Thyroid gland (tissue), 4 donors: ENCODE data around the gene MSANTD7. TPM values are rescaled to one million over a fixed set of nuclear protein-coding genes. Genes with fewer than 3 reads are reported as not detected.
A peak's percentile ranks its signal among the peaks of the same experiment; 100 is the strongest.

Experiments used
- DNase-seq, 2 donors: peaks; one replicate each; pipeline ENCODE4 v3.0.0-alpha.2; 2019
- H3K27ac ChIP-seq, 3 donors: fragments of 200-600 bp; sonication (generic); 1 replicate in 2 of 3; 2 replicates in 1 of 3; pipeline ENCODE4 v1.5.1; 2016 to 2019; ENCODE audit warnings: mild to moderate bottlenecking in 1 of 3, moderate library complexity in 1 of 3
- H3K27me3 ChIP-seq: fragments of 200-600 bp; sonication (generic); one replicate; pipeline ENCODE4 v1.5.1; 2019
- H3K36me3 ChIP-seq, 2 donors: fragments of 200-600 bp; sonication (generic); one replicate each; pipeline ENCODE4 v1.5.1; 2016 to 2019
- H3K4me1 ChIP-seq, 2 donors: fragments of 200-600 bp; sonication (generic); one replicate each; pipeline ENCODE4 v1.5.1; 2017 to 2019
- H3K4me3 ChIP-seq, 3 donors: fragments of 200-600 bp; sonication (generic); replicated peaks in 1 of 3; 1 replicate in 2 of 3; 2 replicates in 1 of 3; pipeline ENCODE4 v1.5.1; 2016; ENCODE audit warnings: mild to moderate bottlenecking in 1 of 3
- H3K9me3 ChIP-seq: fragments of 200-600 bp; sonication (generic); one replicate; pipeline ENCODE4 v1.5.1; 2017
- CTCF ChIP-seq, 6 experiments: fragments of 200-600 bp in 3 of 6; fragments of 450-650 bp in 3 of 6; sonication (generic) in 3 of 6; IDR thresholded peaks; one replicate each; pipeline ENCODE4 v1.5.1; 2016 to 2019; ENCODE audit warnings: antibody characterized with exemption in 6 of 6, mild to moderate bottlenecking in 2 of 6, inconsistent platforms in 1 of 6, moderate library complexity in 1 of 6
- POLR2A ChIP-seq, 2 donors: fragments of 450-650 bp; IDR thresholded peaks; one replicate each; pipeline ENCODE4 v1.6.1; 2017; ENCODE audit warnings: antibody characterized with exemption in 2 of 2, mild to moderate bottlenecking in 2 of 2, moderate library complexity in 1 of 2
- WGBS, 2 donors: methylation state at CpG; one replicate each; pipeline ENCODE4 v1.1.5; 2017; 5-methylcytosine and 5-hydroxymethylcytosine counted together
- intact Hi-C: fragments of 100-400 bp; cut with DNase I; formaldehyde crosslinking; loops from one replicate; pipeline ENCODE4 v1.15.1; 2023
- total RNA-seq, 4 donors: library from RNA; depleted of rRNA; stranded (reverse); fragments of >200 nt; gene quantifications; one replicate each; pipeline ENCODE4 v1.2.3, GENCODE V29; 2016

MSANTD7 gene
- total RNA-seq, 4 donors from 2014 or later, result 9.0 to 14.6 (median 11.5) TPM

GRCh38 chr10:14822879-14823755 lies 15.0 kb upstream of the MSANTD7 start:
- intact Hi-C loops, result loop anchor here (10.0 kb wide), 1 partner anchor 288 kb away; no protein-coding TSS in a partner anchor
- TF ChIP-seq CTCF (IDR thresholded peaks at IDR 0.05) (peak in 4 of 6 experiments; percentile 60 to 76 (median 71)), POLR2A (IDR thresholded peaks at IDR 0.05) (no peak)
- H3K27me3 ChIP-seq, result no peaks in the 10 kb centered on the region
- no peak overlapping the region for H3K27ac ChIP-seq
- H3K4me1 ChIP-seq, result peaks cover 0 to 30% of the 10 kb centered on the region in 2 donors
- 37 to 39% methylated on average over 3 of the region's 3 CpGs for WGBS, 2 donors
- peak; percentile 39 to 52 for DNase-seq
- H3K4me3 ChIP-seq, result no peak overlapping the region
- no peaks in the 10 kb centered on the region for H3K36me3 ChIP-seq
- H3K9me3 ChIP-seq, result no peaks in the 10 kb centered on the region

- WGBS, 2 donors, result 89 to 97% methylated on average over 3 of the region's 3 CpGs
- DNase-seq, result no peak
- TF ChIP-seq POLR2A (IDR thresholded peaks at IDR 0.05) (no peak), CTCF (IDR thresholded peaks at IDR 0.05) (no peak)
Measured at GRCh38 chr10:14823966-14824365, 14.1 kb upstream of the MSANTD7 start.

GRCh38 chr10:14826076-14826829 lies 11.9 kb upstream of the MSANTD7 start:
- DNase-seq, result no peak
- Histone ChIP-seq H3K27me3 (no peaks in the 10 kb centered on the region), H3K27ac (no peak overlapping the region), H3K36me3 (no peaks in the 10 kb centered on the region), H3K4me1 (peaks cover 0 to 8% of the 10 kb centered on the region in 2 donors), H3K9me3 (no peaks in the 10 kb centered on the region), H3K4me3 (no peak overlapping the region)
- WGBS, 2 donors, result 63 to 70% methylated on average over 1 of the region's 1 CpG
- TF ChIP-seq CTCF (IDR thresholded peaks at IDR 0.05) (no peak), POLR2A (IDR thresholded peaks at IDR 0.05) (no peak)
- intact Hi-C loops, result loop anchor here (5.0 to 10.0 kb wide), 2 partner anchors 291 to 329 kb away; no protein-coding TSS in a partner anchor

More at GRCh38 chr10:14823966-14824365, 14.1 kb upstream of the MSANTD7 start:
- Histone ChIP-seq H3K27me3 (no peaks in the 10 kb centered on the region), H3K4me1 (peaks cover 0 to 23% of the 10 kb centered on the region in 2 donors), H3K27ac (no peak overlapping the region), H3K4me3 (no peak overlapping the region), H3K36me3 (no peaks in the 10 kb centered on the region), H3K9me3 (no peaks in the 10 kb centered on the region)
- intact Hi-C loops, result loop anchor here (10.0 kb wide), 1 partner anchor 289 kb away; no protein-coding TSS in a partner anchor

- Histone ChIP-seq H3K27me3 (no peaks in the 10 kb centered on the region), H3K4me1 (peaks cover 8 to 9% of the 10 kb centered on the region in 2 donors), H3K27ac (no peak overlapping the region), H3K36me3 (no peaks in the 10 kb centered on the region), H3K9me3 (no peaks in the 10 kb centered on the region), H3K4me3 (no peak overlapping the region)
- no peak for TF ChIP-seq POLR2A (IDR thresholded peaks at IDR 0.05)
- TF ChIP-seq CTCF (IDR thresholded peaks at IDR 0.05), result no peak
- no peak for DNase-seq
- 85 to 88% methylated on average over 3 of the region's 3 CpGs for WGBS, 2 donors
- intact Hi-C loops, result no loop called here
Measured at GRCh38 chr10:14833106-14833505, 5.0 kb upstream of the MSANTD7 start.
